Ectodermal cell (in vitro differentiated cells): Measurements from ENCODE around the gene BCL11B.

Experiments used
- H3K27ac ChIP-seq: 2 replicates; pipeline ENCODE4 v1.7.0; 2013; ENCODE audit warnings: mild to moderate bottlenecking, low read depth, low read length; ENCODE audit not compliant: insufficient read depth, poor library complexity, severe bottlenecking
- H3K27me3 ChIP-seq: 2 replicates; pipeline ENCODE4 v1.7.0; 2013; ENCODE audit warnings: mild to moderate bottlenecking, low read length; ENCODE audit not compliant: insufficient read depth, control insufficient read depth, poor library complexity, severe bottlenecking
- H3K36me3 ChIP-seq: one replicate; pipeline ENCODE4 v1.7.0; 2013; ENCODE audit warnings: low read length; ENCODE audit not compliant: control insufficient read depth, insufficient read depth
- H3K4me1 ChIP-seq: one replicate; pipeline ENCODE4 v1.7.0; 2013; ENCODE audit warnings: low read length; ENCODE audit not compliant: control insufficient read depth, insufficient read depth
- H3K4me3 ChIP-seq: 2 replicates; pipeline ENCODE4 v1.7.0; 2013; ENCODE audit warnings: low read depth, low read length, control low read depth; ENCODE audit not compliant: insufficient read depth
- H3K9me3 ChIP-seq: 2 replicates; pipeline ENCODE4 v1.7.0; 2013; ENCODE audit warnings: mild to moderate bottlenecking, low read length, moderate library complexity; ENCODE audit not compliant: control insufficient read depth
- WGBS, 2 experiments: methylation state at CpG; one replicate each; pipeline ENCODE4 v1.1.7; 2013; ENCODE audit warnings: missing lambda C conversion rate in 2 of 2; 5-methylcytosine and 5-hydroxymethylcytosine counted together

Gene BCL11B

DNA sequence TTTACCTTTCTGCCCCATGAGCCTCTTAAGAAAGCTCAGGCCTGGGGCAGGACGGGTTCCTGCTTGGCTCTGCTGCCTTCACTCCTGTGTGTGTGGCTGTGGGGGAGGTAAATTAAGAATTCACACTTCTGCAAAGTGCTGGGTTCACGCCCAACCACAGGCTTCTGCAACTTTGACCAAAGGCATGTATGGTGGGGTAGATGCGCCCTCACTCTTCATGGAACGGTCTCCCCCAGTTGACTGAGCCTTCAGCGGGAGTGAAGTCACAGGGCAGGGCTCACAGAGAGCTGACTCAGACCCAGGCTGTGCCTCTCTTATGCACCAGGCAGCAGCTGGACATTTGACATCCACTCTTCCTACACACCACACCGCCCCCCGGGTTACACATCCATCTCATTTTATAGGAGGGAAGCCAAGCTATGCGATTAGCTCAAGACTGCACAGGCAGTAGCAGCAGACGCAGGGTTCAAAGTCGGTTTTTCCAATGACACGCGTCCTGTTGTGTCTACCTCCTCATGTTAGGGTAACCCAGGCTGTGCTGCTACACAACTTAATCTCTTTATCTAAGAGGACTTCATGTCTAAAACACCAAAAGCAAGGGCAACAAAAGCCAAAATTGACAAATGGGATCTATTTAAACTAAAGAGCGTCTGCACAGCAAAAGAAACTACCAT, 15.4 kb upstream of the BCL11B start:
- Histone ChIP-seq H3K4me3 (no peak overlapping the region), H3K27me3 (no peaks in the 10 kb centered on the region), H3K9me3 (no peaks in the 10 kb centered on the region), H3K36me3 (no peaks in the 10 kb centered on the region), H3K27ac (no peak overlapping the region), H3K4me1 (no peaks in the 10 kb centered on the region)
- WGBS, 2 experiments, result 91 to 93% methylated on average over 12 of the region's 13 CpGs

DNA sequence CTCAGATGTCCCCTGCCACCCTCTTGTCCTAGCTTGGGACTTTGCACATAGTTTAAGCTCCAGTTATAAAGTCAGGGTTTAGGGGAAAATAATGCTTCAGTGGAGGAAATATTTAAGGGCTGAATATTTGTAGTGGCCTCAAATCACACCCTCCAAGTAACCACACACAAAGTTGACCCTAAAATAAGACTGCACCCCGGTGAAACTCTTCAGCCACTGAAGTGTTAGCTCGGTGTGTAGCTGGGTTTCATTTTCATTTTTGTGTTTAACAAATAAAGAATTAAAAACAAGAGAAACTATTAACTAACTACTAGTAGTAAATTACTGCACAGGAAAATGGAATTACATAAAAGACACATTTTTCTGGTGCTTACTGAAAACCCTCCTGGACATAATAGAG, 14.8 kb upstream of the BCL11B start:
- Histone ChIP-seq H3K4me1 (no peaks in the 10 kb centered on the region), H3K27ac (no peak overlapping the region), H3K9me3 (no peaks in the 10 kb centered on the region), H3K36me3 (no peaks in the 10 kb centered on the region), H3K4me3 (no peak overlapping the region), H3K27me3 (no peaks in the 10 kb centered on the region)
- WGBS, 2 experiments, result 83% methylated on average over 1 of the region's 2 CpGs; no CpG with 5 or more reads in 1 of the 2 experiments

DNA sequence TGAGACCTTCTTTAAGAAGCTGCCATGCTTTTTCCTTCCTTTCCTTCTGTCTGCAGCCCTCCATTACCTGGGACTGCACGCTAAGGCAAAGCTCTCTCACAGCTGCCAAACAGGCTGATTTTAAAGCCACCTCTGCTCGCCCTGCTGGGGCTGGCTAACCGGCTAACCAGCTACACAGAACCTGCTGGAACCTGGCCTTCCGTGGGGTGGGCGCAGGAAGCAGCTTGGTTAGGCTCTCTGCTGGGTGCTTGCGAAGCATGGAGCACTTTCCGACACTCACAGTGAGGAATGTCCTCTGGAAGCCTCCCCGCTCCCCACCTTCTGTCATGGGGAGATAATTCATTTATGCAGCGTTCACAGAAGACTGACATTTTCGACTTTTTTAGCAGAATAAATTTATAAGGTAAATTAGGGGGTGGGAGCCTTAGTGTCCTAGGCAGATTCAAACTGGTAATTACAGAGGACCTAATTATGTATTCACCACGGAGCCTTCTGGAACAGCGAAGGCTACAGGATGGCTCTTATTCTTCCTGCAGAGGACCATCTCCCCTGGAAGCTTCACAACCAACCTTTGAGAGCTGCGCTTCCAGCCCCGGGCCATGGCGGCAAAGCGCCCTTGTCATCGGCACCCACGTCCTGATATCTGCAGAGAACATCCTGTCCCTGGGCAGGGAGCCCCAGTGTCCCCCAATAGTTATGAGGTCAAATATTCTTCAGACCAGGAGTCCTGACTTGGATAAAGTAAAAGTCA, 12.4 kb upstream of the BCL11B start:
- WGBS, 2 experiments, result 78 to 79% methylated on average over 18 of the region's 18 CpGs
- Histone ChIP-seq H3K27ac (no peak overlapping the region), H3K4me3 (no peak overlapping the region), H3K4me1 (no peaks in the 10 kb centered on the region), H3K36me3 (no peaks in the 10 kb centered on the region), H3K27me3 (no peaks in the 10 kb centered on the region), H3K9me3 (no peaks in the 10 kb centered on the region)

DNA sequence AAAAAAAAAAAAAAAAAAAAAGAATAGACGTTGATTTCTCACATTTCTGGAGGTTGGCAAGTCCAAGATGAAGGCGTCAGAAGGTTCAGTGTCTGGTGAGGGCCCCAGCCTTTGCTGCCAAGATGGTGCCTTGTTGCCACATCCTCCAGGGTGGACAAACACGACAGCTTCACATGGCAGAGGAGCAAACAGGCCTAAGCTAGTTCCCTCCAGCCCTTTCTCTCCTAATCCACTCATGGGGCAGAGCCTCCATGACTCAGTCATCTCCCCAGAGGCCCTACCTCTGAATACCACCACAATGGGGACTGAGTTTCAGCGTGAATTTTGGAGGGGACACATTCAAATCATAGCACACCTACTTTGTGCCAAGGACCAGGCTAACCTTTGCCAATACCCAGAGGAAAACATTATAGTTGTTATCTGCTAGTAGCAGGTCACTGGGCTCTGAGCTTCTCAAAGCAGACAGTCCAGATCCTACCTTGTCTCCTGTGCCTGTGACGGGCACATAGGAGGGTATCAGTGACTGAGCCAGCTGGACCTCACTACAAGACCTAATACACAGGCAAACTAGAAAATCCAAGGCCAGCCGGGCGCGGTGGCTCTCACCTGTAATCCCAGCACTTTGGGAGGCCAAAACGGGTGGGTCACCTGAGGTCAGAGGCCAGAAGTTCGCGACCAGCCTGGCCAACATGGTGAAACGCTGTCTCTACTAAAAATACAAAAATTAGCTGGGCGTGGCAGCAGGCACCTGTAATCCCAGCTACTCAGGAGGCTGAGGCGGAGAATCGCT, 10.5 kb upstream of the BCL11B start:
- no peak overlapping the region for H3K4me3 ChIP-seq
- H3K9me3 ChIP-seq, result no peaks in the 10 kb centered on the region
- H3K27me3 ChIP-seq, result no peaks in the 10 kb centered on the region
- 89 to 91% methylated on average over 15 of the region's 15 CpGs for WGBS, 2 experiments
- no peaks in the 10 kb centered on the region for H3K36me3 ChIP-seq
- no peaks in the 10 kb centered on the region for H3K4me1 ChIP-seq
- no peak overlapping the region for H3K27ac ChIP-seq

DNA sequence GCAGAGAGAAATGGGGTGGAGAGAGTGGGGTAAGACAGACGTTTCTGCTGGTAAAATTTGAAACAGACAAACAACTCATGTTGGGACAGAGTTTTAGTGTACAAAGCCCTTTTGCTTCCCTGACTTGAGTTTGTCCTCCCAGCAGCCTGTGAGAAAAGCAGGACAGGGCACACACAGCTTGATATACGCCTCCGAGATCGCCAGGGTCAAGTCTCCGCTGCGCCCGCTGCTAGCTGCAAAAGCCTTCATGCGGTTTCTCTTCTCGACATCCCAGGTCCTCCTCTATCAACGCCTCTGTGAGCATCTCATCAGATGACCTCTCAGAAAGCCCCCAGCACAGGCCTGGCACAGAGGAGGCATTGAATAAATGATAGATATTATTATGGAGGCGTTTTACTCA, 9.4 kb upstream of the BCL11B start:
- H3K36me3 ChIP-seq, result no peaks in the 10 kb centered on the region
- H3K27me3 ChIP-seq, result peaks cover 10% of the 10 kb centered on the region
- no peaks in the 10 kb centered on the region for H3K4me1 ChIP-seq
- H3K9me3 ChIP-seq, result no peaks in the 10 kb centered on the region
- no peak overlapping the region for H3K27ac ChIP-seq
- WGBS, 2 experiments, result 75 to 82% methylated on average over 11 of the region's 11 CpGs
- H3K4me3 ChIP-seq, result no peak overlapping the region

DNA sequence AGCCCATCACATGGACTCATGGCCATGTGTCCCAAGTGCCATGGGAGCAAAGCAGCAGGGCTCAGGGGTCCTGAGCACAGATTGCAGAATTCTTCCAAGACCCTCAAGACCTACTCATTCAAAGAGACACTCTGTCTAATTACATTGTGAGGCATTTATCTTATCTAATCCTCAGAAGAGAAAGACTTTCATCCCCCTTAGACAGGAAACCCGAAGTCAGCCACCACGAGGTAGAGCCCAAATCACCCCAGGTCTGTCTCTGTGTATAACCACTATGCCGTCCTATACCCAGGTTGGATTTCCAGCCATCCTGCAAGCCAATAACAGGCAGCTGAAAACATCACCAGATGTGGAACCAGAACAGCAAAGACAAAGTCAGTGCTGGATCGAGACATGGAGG, 8.9 kb upstream of the BCL11B start:
- peaks cover 16% of the 10 kb centered on the region for H3K27me3 ChIP-seq
- no peaks in the 10 kb centered on the region for H3K4me1 ChIP-seq
- WGBS, 2 experiments, result 89 to 92% methylated on average over 4 of the region's 4 CpGs

DNA sequence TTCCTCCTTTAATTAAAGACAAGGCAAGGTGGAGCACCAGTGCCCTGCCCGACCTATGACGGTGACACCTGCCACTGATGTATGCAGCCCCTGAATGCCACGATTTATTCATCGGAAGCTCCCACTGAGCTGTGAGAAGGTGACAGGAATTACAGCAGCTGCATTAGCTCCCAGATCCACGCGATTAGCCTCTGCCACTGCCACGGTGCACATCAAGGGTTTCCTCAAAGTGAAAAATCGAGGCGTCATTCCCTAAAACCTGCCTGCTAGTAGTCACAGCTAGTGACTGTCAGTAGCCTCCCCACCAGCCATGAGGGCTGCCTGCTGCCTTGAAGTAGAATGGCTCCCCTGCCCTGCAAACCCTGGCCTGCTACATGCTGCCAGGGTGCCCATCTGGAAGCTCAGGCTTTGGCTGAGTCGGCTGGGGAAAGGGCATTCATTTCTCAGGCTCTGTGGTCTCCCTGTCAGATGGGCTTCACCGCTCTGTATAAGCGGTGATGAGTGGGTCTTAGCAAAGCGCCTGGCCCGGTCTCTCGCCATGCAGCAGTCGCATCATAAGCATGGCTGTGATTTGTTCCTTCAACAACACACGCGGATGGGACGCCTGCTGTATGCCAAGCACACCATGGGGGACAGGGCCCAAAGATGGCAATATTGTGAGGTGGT, 8.2 kb upstream of the BCL11B start:
- 94% methylated on average over 19 of the region's 19 CpGs for WGBS, 2 experiments
- H3K9me3 ChIP-seq, result no peaks in the 10 kb centered on the region

More for the DNA sequence above, 8.9 kb upstream of the BCL11B start:
- Histone ChIP-seq H3K9me3 (no peaks in the 10 kb centered on the region), H3K4me3 (no peak overlapping the region), H3K27ac (no peak overlapping the region), H3K36me3 (no peaks in the 10 kb centered on the region)

DNA sequence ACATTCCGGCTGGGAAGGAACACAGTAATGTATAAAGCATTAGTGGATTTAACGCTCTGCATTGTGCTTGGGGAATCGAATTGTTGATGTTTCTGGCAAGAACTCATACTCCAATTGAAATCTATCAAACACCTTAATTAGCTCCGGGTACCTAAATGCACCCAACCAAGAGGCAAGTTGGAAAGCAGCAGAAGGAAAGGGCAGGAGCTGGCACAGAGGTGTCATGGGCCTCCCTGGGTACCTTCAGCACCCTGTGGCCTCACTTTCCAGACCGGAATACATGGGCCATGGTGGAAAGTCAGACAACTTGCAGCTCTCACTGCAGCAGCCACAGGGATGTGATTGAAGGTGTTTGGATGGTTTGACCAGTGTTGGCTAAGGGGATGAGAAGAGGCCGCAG, 6.8 kb upstream of the BCL11B start:
- no peaks in the 10 kb centered on the region for H3K36me3 ChIP-seq
- no peak overlapping the region for H3K27ac ChIP-seq
- no peaks in the 10 kb centered on the region for H3K9me3 ChIP-seq
- H3K4me3 ChIP-seq, result no peak overlapping the region
- WGBS, 2 experiments, result 94 to 95% methylated on average over 6 of the region's 6 CpGs
- peaks cover 34% of the 10 kb centered on the region for H3K27me3 ChIP-seq
- H3K4me1 ChIP-seq, result no peaks in the 10 kb centered on the region

More for the DNA sequence above, 8.2 kb upstream of the BCL11B start:
- Histone ChIP-seq H3K27ac (no peak overlapping the region), H3K27me3 (peaks cover 22% of the 10 kb centered on the region), H3K4me1 (no peaks in the 10 kb centered on the region), H3K4me3 (no peak overlapping the region), H3K36me3 (no peaks in the 10 kb centered on the region)

DNA sequence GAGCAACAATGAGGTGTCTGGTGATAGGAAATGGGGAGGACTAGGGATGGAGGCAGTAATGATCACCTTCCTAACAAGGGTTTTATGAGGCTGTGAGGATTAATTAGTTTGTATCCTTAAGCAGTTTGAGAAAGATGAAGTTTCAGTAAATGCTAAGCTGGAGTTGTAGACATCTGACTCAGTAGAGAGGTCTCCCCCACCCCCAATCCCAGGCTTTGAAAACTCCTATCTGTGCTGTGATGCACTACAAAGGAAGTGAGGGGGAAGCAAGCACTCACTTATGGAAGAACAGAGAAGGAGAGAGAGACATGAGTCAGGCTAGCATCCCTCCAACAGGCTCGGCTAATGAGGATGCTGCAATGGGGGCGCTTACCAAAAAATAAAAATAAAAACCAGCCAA, 5.5 kb upstream of the BCL11B start:
- no peaks in the 10 kb centered on the region for H3K36me3 ChIP-seq
- H3K4me1 ChIP-seq, result peaks cover 9% of the 10 kb centered on the region
- no peak overlapping the region for H3K27ac ChIP-seq
- no peak overlapping the region for H3K4me3 ChIP-seq
- 17% methylated on average over 1 of the region's 2 CpGs; no CpG with 5 or more reads in 1 of the 2 experiments for WGBS, 2 experiments
- H3K27me3 ChIP-seq, result peaks cover 47% of the 10 kb centered on the region
- no peaks in the 10 kb centered on the region for H3K9me3 ChIP-seq
